HG03565 (cell line): ENCODE measurements around the gene ARSK.
"Not testable (repeated sequence)": the region's sequence is repeated elsewhere in the genome, so short reads cannot be mapped to it uniquely, and the experiment has no call there.

Experiments used
- ATAC-seq: cut with Tn5 transposase; IDR thresholded peaks from one replicate; pipeline ENCODE4 v1.9.1; 2021; ENCODE audit warnings: mild to moderate bottlenecking, moderate library complexity; ENCODE audit not compliant: unreplicated experiment

The ARSK gene

DNA sequence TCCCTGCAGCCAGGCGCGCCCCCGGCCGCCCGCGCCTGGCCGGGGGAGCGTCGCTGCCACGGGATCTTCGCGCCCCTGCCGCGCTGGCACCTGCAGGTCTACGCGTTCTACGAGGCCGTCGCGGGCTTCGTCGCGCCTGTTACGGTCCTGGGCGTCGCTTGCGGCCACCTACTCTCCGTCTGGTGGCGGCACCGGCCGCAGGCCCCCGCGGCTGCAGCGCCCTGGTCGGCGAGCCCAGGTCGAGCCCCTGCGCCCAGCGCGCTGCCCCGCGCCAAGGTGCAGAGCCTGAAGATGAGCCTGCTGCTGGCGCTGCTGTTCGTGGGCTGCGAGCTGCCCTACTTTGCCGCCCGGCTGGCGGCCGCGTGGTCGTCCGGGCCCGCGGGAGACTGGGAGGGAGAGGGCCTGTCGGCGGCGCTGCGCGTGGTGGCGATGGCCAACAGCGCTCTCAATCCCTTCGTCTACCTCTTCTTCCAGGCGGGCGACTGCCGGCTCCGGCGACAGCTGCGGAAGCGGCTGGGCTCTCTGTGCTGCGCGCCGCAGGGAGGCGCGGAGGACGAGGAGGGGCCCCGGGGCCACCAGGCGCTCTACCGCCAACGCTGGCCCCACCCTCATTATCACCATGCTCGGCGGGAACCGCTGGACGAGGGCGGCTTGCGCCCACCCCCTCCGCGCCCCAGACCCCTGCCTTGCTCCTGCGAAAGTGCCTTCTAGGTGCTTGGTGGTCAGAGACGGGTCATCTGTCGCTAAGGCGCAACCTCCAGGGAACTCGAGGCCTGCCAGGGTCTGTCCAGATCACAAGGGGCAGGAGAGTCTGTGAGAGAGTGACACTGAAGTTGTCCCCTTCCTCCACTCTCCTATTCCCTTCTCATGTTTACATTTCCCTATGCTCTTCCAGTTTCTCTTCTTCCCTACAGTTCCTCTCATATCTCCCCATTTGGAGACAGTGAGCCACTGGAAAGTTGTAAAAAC lies 66.3 kb downstream of the ARSK start:
- peak; percentile 32 for ATAC-seq

DNA sequence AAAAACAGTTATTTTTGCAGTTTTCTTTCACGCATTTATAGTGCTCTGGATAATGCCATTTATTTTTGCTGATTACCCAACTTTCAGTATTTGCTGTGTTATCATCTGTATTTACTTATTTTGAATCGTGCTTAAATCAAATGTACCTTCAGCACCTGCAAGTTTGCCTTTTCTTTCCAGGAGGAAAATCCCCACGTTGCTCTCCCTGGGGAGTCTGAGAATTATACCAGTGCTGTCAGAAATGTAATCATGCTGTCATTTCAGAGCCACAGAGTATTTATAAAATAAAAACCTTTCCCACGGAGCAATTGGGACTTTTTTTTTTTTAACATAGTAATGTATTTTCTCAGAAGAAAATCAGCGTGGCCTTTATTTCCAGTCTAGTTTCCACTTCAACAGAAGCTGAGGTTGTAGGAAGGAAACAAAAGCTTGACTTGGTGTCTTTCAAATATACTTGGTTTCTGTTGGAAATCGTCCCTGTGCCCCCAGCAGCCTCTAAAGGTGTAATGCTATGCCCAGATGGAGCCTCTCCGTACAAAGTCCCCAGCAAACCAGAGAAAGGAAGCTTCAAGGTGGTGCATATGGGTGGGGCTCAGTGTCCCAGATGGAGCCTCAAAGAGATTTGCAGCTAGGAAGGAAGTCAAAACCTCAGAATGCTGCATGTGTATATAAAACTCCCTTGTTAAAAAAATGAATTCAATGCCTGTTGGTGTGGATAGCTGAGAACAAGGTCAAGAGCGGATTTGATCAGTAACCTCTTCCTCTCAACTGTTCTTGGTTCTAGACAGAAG lies 67.1 kb downstream of the ARSK start:
- no peak for ATAC-seq

DNA sequence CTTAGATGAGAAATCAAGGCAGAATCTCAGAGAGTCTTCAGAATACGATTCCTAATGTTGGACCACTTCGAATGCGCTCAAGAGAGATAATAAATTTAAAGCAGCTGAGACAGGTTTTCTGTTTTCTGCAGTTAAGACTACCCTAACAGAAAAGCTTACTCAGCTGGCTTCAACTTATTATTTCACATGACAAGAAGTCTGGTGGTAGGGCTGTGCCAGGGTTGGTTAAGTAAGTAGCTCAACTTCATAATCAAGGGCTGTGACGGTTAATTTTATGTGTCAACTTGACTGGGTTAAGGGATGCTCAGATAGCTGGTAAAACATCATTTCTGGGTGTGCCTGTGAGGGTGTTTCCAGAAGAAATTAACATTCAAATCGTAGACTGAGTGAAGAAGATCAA lies 68.8 kb downstream of the ARSK start:
- ATAC-seq: no peak

DNA sequence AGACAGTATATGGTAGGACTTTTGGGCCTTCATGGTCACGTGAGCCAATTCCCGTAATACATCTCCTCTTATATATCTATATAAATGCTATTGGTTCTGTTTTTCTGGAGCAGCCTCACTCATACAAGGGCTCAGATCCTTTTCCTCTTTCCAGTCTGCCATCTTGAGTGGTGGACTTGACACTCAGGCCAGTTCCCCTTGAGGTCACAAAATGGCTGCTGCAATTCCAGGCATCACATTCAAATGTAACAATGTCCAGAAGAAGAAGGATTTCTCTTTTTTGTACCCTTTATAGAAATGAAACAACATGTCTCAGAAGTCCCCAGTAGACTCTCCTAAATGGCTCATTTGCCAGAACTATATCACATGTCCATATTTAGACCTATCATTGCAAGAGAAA lies 69.5 kb downstream of the ARSK start:
- ATAC-seq: no peak

DNA sequence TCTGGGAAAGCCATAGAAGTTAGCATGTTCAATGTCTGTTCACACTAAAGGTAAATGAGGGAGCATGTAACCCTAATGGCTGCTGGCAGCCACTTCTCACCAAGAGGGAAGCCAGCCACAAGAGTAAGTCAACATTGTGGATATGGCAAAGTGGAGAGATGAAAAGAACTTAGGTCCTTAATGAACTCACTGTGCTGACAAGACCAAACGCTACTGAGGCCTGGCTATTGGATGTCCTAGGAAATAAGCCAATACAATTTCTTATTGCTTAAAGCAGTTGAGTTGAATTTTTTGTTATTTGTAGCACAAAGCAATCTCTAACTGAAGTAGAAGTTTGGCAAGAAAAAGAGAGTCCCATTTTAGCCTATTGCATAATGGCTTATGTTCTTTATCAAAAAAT lies 71.8 kb downstream of the ARSK start:
- ATAC-seq: no peak

DNA sequence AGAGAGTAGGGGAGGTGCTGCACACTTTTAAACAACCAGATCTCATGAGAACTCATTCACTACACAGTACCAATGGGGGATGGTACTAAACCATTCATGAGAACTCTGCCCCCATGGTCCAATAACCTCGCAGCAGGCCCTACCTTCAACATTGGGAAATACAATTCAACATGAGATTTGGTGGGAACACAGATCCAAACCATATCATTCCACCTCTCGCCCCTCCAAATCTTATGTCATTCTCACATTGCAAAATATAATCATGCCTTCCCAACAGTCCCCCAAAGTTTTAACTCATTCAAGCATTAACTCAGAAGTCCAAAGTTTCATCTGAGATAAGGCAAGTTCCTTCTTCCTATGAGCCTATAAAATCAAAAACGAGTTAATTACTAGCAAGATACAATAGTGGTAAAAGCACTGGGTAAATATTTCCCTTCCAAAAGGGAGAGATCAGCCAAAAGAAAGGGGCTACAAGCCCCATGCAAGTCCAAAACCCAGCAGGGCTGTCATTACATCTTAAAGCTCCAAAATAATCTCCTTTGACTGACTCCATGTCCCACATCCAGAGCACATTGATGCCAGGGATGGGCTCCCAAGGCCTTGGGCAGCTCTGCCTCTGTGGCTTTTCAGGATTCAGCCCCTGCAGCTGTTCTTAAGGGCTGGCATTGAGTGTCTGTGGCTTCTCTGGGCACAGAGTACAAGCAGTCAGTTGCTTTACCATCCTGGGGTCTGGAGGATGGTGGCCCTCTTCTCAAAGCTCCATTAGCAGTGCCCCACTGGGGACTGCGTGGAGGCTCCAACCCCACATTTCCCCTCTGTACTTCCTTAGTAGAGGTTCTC lies 73.3 kb downstream of the ARSK start:
- ATAC-seq: no peak

DNA sequence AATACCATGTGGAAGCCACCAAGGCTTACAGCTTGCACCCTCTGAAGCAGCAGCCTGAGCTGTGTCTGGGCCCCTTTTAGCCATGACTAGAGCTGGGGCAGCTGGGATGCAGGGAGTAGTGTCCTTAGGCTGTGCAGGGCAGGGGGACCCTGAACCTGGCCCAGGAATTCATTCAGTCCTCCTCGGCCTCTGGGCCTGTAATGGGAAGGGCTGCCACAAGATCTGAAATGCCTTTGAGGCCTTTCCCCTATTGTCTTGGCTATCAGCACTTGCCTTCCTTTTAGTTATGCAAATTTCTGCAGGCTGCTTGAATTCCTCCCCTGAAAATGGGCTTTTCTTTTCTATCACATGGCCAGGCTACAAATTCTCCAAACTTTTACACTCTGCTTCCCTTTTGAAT lies 74.0 kb downstream of the ARSK start:
- no peak for ATAC-seq

DNA sequence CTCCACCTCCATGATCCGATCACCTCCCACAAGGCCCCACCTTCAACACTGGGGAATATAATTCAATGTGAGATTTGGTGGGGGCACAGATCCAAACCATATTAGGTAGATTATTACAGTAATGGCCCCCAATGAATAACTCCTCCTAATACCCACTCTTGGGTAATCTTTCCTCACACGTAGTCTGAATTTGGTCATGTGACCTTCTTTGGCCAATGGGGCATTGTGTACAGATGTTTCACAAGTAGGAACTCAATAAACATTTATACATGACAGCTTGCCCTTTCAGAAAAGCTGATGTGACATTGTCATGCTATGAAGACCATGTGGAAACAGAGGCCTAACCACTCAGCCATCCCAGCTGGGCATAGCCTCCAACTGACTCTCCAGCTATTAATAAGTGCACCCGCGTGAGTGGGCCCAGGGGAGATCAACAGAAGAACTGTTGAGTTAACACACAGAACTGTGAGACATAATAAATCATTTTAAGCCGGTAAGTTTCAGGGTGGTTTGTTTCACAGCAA lies 75.6 kb downstream of the ARSK start:
- ATAC-seq: no peak

DNA sequence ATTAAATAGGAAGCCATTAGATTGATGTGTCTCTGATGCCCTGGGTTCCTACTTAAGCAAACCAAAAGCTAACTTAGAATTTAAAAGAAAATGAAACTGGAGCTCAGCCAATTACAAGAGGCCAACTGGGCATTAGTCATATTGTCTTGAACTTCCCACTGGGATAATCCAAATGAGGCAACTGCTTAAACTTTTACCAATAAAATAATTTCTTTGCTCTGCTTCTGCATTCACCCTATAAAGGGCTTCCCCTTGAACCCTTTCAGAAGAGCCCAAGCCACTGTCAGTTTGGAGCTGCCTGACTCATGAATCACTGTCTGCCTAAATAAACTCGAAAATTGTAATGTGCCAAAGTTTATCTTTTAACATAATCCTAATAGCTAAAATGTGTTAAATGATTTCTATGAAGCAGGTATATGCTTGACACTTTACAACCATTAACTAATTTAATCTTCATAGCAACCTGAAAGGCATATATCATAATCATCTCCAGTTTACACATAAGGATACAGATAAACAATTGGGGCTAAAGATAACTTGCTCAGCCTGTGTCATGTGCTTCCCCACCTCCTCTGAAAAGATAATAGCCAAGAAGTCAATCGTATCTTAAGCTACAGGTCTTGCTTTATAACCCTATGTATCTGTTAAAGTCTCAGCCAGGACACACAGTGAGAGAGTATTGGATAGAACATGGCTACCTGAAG lies 76.5 kb downstream of the ARSK start:
- peak; percentile 6 for ATAC-seq

DNA sequence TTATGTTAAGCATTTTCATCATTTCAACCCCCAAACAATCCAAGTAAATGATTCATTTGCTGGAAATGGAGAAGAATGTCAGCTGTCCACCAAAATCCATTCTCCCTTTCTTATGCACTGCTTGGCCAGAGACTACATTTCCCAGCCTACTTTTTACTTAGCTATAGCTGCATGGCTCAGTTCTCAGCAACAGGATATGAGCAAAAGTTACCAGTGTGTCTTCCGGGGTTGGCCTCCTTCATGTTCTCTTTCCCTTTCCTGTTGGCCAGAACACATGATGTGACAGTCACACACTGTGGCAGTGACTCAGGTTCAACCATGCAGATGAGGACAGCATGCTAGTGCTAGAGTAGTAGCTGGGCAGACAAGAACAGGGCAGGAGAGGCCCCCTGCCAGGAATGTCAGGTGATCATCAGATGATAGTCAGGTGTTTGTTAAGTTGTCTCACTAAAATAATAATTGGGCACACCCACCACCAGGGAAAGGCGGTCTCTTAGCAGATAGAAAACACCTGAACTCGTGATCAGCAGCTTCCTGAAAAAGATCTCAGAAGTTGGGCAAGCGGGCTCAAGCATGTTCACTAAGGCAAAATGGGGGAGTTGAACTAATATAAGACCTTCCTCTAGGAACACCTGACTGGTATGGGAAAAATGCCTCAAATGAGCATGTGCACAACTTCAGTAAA lies 77.2 kb downstream of the ARSK start:
- ATAC-seq: peak; percentile 91

DNA sequence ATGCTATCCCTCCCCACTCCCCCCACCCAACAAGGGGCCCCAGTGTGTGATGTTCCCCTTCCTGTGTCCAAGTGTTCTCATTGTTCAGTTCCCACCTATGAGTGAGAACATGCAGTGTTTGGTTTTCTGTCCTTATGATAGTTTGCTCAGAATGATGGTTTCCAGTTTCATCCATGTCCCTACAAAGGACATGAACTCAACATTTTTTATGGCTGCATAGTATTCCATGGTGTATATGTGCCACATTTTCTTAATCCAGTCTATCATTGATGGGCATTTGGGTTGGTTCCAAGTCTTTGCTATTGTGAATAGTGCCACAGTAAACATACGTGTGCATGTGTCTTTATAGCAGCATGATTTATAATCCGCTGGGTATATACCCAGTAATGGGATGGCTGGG lies 78.0 kb downstream of the ARSK start:
- ATAC-seq: not testable (repeated sequence)

DNA sequence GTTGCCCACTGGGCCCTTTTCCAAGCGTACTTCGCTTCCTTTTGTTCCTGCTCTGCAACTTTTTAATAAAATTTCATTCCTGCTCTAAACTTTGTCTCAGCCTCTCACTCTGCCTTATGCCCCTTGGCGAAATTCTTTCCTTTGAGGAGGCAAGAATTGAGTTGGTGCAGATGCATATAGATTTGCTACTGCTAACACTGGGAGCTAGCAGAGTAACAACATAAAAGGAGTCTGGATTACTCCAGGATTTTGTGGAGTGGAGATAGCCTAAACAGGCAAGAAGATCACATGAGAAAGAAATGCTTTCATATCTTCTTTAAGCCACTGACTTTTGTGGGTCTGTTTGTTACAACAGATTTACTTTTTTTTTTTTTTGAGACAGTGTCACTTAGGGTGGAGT lies 78.8 kb downstream of the ARSK start:
- ATAC-seq: no peak

DNA sequence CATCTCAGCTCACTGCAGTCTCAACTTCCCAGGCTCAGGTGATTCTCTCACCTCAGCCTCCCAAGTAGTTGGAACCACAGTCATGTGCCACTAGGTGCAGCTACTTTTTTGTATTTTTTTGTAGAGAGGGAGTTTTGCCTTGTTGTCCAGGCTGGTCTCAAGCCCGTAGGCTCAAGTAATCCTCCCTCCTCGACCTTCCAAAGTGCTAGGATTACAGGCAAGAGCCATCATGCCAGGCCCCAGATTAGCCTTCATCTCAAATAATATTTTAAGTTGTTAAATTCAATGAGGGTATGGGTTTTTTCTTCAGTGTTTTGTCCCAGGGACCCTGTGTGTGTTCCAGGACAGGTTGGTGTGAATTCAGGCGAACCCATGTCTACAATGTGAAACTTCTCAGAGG lies 79.2 kb downstream of the ARSK start:
- ATAC-seq: no peak

DNA sequence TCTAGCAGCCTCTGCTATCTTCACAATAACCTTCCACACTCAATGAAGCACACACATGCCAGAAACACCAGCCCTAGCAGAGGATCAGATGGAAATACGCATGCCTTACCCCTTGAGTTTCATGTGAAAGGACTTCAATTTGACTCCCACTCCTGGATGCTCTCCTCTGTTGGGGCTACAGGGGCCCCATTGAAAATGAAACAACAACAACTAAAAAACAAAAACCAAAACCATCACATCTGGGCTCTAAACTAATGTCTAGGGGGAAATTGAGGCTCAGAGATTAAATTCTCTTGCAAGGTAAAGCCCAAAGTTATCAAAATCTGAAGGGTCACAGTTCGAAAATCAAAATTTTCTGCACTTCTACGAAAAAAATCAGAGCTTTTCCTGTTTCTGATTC lies 83.7 kb downstream of the ARSK start:
- ATAC-seq: no peak

DNA sequence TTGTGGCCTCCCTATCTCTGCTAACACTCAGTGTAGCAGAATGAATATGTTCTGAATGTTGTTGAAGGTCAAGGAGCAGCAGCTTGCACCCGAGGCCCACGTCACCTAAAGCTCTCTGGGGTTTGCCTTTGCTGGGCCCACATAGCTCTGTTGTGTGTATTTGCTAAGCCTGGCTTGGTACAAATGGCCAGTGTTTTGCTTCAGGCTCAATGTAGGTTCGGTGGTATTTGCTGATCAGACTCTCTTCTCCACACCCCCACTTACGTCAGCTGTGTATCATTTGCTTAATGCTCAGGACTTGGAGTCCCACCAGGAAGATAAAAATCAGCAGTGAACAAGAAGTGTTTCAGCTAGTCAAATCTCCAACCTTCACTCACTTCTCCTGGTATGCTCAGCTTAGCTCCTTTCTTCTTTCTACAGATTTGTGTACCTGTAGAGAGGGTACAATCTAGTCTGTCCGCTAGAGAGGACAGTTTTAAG lies 86.9 kb downstream of the ARSK start:
- no peak for ATAC-seq

DNA sequence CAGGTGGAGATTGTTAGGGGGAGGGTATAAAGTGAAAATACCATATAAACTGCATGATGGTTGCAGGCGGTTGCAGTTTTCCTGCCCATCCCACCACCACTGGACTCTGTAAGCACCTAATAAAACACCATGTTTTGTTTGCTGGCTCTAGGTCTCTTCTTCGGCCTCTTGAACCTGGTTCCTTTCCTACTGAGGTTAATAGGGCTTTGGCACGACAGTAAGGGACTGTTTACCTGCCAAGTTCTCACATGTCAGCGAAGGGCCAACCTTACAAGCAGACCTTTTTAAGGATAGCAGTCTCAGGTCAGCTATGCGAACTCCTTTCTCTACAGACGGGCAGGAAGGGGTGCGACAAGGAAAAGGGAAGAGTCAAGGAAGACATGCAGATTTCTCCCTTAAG lies 88.3 kb downstream of the ARSK start:
- no peak for ATAC-seq

DNA sequence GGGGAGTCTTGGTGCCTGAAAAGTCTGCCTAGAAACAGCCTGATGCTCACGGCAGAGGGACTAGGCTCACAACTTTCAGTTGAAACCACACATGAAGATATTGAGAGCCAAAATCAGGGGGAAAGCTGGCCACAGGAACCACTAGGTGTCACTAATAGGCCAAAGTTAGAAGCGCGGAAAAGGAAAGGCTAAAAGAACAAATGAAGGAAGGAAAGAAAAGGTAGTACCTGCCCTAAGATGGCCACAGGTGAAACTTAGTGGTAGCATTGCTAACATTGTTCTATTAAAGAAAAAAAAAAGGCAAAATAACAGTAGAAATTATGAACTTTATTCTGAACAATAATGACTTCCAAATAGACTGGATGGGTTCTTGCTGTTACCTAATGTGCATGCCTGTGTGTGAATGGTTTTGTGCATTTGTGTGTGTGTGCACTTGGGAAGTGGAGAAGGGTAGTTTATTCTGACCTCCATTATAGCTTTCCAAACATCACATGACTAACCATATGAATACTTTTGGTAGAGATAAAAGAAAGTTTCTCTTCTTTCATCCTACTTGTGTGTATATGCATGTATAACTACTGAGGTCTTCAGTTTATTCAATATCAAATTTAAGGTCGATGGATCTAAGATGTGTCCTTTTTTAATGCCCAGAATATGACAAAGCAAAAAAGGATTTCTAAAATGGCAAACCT lies 89.6 kb downstream of the ARSK start:
- peak; percentile 30 for ATAC-seq

DNA sequence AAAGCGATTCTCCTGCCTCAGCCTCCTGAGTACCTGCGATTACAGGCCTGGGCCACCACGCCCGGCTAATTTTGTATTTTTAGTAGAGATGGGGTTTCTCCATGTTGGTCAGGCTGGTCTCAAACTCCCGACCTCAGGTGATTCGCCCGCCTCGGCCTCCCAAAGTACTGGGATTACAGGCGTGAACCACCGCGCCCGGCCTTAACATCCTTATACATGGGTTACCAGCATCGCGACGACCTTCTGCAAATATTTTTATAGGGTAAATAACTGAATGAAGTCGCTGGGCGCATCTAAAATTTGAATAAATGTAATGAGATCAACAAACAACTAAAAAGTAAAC lies 91.3 kb downstream of the ARSK start:
- ATAC-seq: not testable (repeated sequence)
